NCI-H748 (cell line): ENCODE data around the gene IFT80.

ENCODE experiments used
- DNase-seq: peaks from one replicate; lab custom pipeline; 2025; ENCODE audit not compliant: unreplicated experiment; lab: John Stamatoyannopoulos, UW

The IFT80 gene

GRCh38 chr3:160213191-160213590 lies 185.8 kb downstream of the IFT80 start:
- DNase-seq, result no peak

GRCh38 chr3:160210799-160211221 lies 188.2 kb downstream of the IFT80 start:
- no peak for DNase-seq

GRCh38 chr3:160210341-160210740 lies 188.7 kb downstream of the IFT80 start:
- no peak for DNase-seq
